PC-9 (cell line): ENCODE results near the gene AATF. TPM values are rescaled to one million over a fixed set of nuclear protein-coding genes. Genes with fewer than 3 reads are reported as not detected.

Experiments
- BruUV-seq: library from RNA; stranded (reverse); fragments of 400-500 nt; replicated peaks from 2 replicates; lab custom pipeline; 2021; lab: Mats Ljungman, UMichigan
- CTCF ChIA-PET: fragments of 300-600 bp; sonication (Branson Sonifier 250); formaldehyde crosslinking; loops from one replicate; lab custom pipeline; 2022; ENCODE audit warnings: antibody characterized with exemption; lab: Charles Lee
- POLR2A ChIA-PET: fragments of 300-600 bp; sonication (Branson Sonifier 250); formaldehyde crosslinking; loops from one replicate; lab custom pipeline; 2022; ENCODE audit warnings: antibody characterized with exemption; ENCODE audit not compliant: unreplicated experiment; lab: Charles Lee
- DNase-seq, 2 experiments: peaks; one replicate each; pipeline versions ENCODE4 v3.0.0 to v3.0.0-alpha.2; 2015 to 2022; ENCODE audit warnings: mixed read lengths in 1 of 2
- H2AFZ ChIP-seq: fragments of 200-600 bp; sonication (generic); 2 replicates; pipeline ENCODE4 v1.8.1; 2017; ENCODE audit warnings: antibody characterized with exemption
- H3F3A ChIP-seq: fragments of 200-600 bp; sonication (generic); 2 replicates; pipeline ENCODE4 v1.8.1; 2017; ENCODE audit warnings: antibody characterized with exemption, mild to moderate bottlenecking, low read depth; ENCODE audit not compliant: insufficient read depth
- H3K27ac ChIP-seq: fragments of 200-600 bp; sonication (generic); 2 replicates; pipeline ENCODE4 v1.6.1; 2016; ENCODE audit warnings: mixed run types
- H3K27me3 ChIP-seq: fragments of 200-600 bp; sonication (generic); 2 replicates; pipeline ENCODE4 v1.6.1; 2016; ENCODE audit warnings: low read depth, mixed run types; ENCODE audit not compliant: insufficient read depth
- H3K36me3 ChIP-seq: fragments of 200-600 bp; sonication (generic); 2 replicates; pipeline ENCODE4 v1.6.1; 2016; ENCODE audit warnings: low read depth, mixed run types
- H3K4me1 ChIP-seq: fragments of 200-600 bp; sonication (generic); replicated peaks from 2 replicates; pipeline ENCODE4 v1.6.1; 2016; ENCODE audit warnings: mixed run types; ENCODE audit not compliant: insufficient read depth
- H3K4me2 ChIP-seq: fragments of 200-600 bp; sonication (generic); 2 replicates; pipeline ENCODE4 v1.6.1; 2017; ENCODE audit warnings: mixed run types
- H3K4me3 ChIP-seq: fragments of 200-600 bp; sonication (generic); 2 replicates; pipeline ENCODE4 v1.6.1; 2016; ENCODE audit warnings: mixed run types
- H3K79me2 ChIP-seq: fragments of 200-600 bp; sonication (generic); 2 replicates; pipeline ENCODE4 v1.6.1; 2017; ENCODE audit warnings: low read depth, mixed run types
- H3K9me2 ChIP-seq: fragments of 200-600 bp; sonication (generic); 2 replicates; pipeline ENCODE4 v1.8.1; 2017; ENCODE audit warnings: mild to moderate bottlenecking; ENCODE audit not compliant: insufficient read depth
- H3K9me3 ChIP-seq: fragments of 200-600 bp; sonication (generic); 2 replicates; pipeline ENCODE4 v1.8.1; 2016; ENCODE audit warnings: low read depth; ENCODE audit not compliant: insufficient read depth
- H4K20me1 ChIP-seq: fragments of 200-600 bp; sonication (generic); 2 replicates; pipeline ENCODE4 v1.8.1; 2017; ENCODE audit not compliant: insufficient read depth
- EZH2 ChIP-seq: fragments of 200-600 bp; sonication (generic); IDR thresholded peaks from 2 replicates; pipeline ENCODE4 v1.8.0; 2017; ENCODE audit warnings: antibody characterized with exemption, low read depth
- intact Hi-C: fragments of 100-400 bp; cut with micrococcal nuclease; formaldehyde crosslinking; loops from one replicate; pipeline ENCODE4 v1.10.0; 2022; ENCODE audit not compliant: unreplicated experiment
- total RNA-seq: library from RNA; stranded (reverse); gene quantifications from 2 replicates; pipeline ENCODE4 v1.2.3, GENCODE V29; 2021
- TF ChIP-seq, protein P1 (sequence below): fragments of 200-600 bp; sonication (generic); conservative IDR thresholded peaks from 2 replicates; pipeline ENCODE4 v1.6.1; 2017; ENCODE audit warnings: mixed run types, antibody characterized with exemption, mild to moderate bottlenecking, moderate library complexity

Gene AATF
- total RNA-seq, 1 experiment from 2014 or later = 71.4 TPM

DNA sequence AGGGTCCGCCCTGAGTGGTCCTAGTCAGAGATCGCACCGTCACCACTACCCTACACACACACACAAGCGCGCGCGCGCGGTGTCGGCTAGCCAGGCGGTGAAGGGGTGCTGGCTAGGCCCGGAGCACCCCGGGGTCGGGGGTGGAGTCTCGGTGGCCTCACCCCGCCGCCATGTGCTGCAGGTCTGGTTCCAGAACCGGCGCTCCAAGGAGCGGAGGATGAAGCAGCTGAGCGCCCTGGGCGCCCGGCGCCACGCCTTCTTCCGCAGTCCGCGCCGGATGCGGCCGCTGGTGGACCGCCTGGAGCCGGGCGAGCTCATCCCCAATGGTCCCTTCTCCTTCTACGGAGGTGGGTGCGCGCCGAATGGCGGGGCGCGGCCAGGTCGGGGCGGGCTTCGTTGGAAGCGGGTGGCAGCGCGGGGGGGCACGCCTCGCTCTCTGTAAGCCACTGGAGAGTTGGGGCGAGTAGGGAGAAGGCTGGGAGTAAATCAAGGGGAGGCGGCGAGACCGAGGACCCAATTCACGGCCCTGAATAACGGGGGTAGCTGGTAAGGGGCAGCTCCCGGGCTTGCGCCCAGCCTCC, 6.6 kb upstream of the AATF start:
- no peak for TF ChIP-seq EZH2
- TF ChIP-seq, protein P1, sequence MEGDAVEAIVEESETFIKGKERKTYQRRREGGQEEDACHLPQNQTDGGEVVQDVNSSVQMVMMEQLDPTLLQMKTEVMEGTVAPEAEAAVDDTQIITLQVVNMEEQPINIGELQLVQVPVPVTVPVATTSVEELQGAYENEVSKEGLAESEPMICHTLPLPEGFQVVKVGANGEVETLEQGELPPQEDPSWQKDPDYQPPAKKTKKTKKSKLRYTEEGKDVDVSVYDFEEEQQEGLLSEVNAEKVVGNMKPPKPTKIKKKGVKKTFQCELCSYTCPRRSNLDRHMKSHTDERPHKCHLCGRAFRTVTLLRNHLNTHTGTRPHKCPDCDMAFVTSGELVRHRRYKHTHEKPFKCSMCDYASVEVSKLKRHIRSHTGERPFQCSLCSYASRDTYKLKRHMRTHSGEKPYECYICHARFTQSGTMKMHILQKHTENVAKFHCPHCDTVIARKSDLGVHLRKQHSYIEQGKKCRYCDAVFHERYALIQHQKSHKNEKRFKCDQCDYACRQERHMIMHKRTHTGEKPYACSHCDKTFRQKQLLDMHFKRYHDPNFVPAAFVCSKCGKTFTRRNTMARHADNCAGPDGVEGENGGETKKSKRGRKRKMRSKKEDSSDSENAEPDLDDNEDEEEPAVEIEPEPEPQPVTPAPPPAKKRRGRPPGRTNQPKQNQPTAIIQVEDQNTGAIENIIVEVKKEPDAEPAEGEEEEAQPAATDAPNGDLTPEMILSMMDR = no peak
- intact Hi-C loops = no loop called here
- peaks cover 47% of the 10 kb centered on the region for H3K79me2 ChIP-seq
- H3K27me3 ChIP-seq = no peaks in the 10 kb centered on the region
- no peaks in the 10 kb centered on the region for H3K9me2 ChIP-seq
- H3K4me3 ChIP-seq = no peak overlapping the region
- no peak overlapping the region for H2AFZ ChIP-seq
- ChIA-PET CTCF (no interaction called here), POLR2A (no interaction called here)
- H3K4me1 ChIP-seq = peaks cover 7% of the 10 kb centered on the region; the same call in 1 of the 2 replicates
- no peaks in the 10 kb centered on the region; the same call in 1 of the 2 replicates for H3K36me3 ChIP-seq
- H3K27ac ChIP-seq = no peak overlapping the region
- H3K9me3 ChIP-seq = no peaks in the 10 kb centered on the region
- H4K20me1 ChIP-seq = no peaks in the 10 kb centered on the region
- peaks cover 14% of the 10 kb centered on the region; the same call in 1 of the 2 replicates for H3F3A ChIP-seq
- no peak overlapping the region for H3K4me2 ChIP-seq
- no TSS peak for BruUV-seq
- no peak for DNase-seq

DNA sequence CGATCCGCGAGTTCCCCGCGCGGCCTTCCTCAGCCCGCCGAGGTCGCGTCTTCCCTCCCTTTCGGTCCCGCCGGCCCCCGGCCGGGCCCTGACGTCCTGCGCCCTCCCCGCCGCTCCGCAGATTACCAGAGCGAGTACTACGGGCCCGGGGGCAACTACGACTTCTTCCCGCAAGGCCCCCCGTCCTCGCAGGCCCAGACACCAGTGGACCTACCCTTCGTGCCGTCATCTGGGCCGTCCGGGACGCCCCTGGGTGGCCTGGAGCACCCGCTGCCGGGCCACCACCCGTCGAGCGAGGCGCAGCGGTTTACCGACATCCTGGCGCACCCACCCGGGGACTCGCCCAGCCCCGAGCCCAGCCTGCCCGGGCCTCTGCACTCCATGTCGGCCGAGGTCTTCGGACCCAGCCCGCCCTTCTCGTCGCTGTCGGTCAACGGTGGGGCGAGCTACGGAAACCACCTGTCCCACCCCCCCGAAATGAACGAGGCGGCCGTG, 6.1 kb upstream of the AATF start:
- peaks cover 41% of the 10 kb centered on the region for H3K79me2 ChIP-seq
- POLR2A ChIA-PET = no interaction called here
- H3K36me3 ChIP-seq = no peaks in the 10 kb centered on the region; the same call in 1 of the 2 replicates
- no peaks in the 10 kb centered on the region for H3K9me3 ChIP-seq
- H4K20me1 ChIP-seq = no peaks in the 10 kb centered on the region
- no peak overlapping the region for H3K4me2 ChIP-seq
- H3K27ac ChIP-seq = no peak overlapping the region
- H3K4me1 ChIP-seq = peaks cover 11% of the 10 kb centered on the region; the same call in 1 of the 2 replicates
- CTCF ChIA-PET = no interaction called here
- no peak for DNase-seq
- intact Hi-C loops = no loop called here
- H3K27me3 ChIP-seq = no peaks in the 10 kb centered on the region
- H3K4me3 ChIP-seq = no peak overlapping the region
- no peak for TF ChIP-seq EZH2
- TF ChIP-seq, protein P1 = no peak
- no TSS peak for BruUV-seq
- H3F3A ChIP-seq = peaks cover 18% of the 10 kb centered on the region
- H3K9me2 ChIP-seq = no peaks in the 10 kb centered on the region
- H2AFZ ChIP-seq = no peak overlapping the region

DNA sequence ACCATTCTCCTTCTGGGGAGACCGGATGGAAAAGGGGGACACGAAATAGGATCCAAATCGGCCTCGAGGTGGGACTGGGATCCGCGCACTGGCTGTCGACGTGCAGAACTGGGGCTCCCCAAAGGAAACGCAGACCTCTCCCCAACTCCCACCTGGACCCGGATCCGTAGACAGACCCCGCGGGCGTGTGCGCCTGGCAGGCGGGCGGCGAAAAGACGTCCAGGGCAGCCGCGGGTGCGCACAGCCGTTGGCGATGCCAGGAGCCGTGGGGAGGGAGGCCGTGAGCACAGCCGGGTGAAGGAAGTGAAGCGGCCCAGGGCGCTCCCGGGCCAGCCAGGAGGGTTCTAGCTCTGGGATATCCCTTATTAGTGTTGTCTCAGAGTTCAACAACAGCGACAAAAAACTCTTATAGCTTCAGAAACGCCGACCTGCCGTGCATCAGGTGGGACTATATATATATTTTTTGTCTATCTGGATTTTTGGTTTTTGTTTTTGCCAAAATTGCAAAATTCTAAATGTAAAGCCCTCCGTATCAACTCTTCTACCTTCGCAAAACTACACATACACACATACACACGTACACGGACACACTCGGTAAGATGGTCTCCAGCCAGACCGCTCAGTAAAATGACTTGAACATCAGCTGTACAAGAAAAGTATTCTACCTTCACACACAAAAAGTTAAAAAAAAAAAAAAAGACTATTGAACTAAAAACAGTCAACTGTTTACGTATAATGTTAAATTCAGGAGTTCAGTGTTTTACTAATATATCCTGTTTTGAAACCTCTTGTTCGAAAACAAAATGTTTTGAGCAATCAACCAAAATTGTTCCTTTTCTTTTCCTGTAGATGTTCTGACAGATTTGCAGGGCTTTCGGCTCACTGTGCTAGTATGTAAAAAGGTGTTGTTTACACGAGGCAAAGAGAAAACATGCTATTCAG, 5.2 kb upstream of the AATF start:
- Histone ChIP-seq H4K20me1 (no peaks in the 10 kb centered on the region), H3K36me3 (no peaks in the 10 kb centered on the region; the same call in 1 of the 2 replicates), H3K79me2 (peaks cover 33% of the 10 kb centered on the region), H3K9me2 (no peaks in the 10 kb centered on the region), H3F3A (peaks cover 24% of the 10 kb centered on the region), H3K27ac (no peak overlapping the region), H3K4me2 (no peak overlapping the region), H3K4me1 (peaks cover 17% of the 10 kb centered on the region; the same call in 1 of the 2 replicates), H2AFZ (no peak overlapping the region), H3K9me3 (no peaks in the 10 kb centered on the region), H3K4me3 (no peak overlapping the region), H3K27me3 (no peaks in the 10 kb centered on the region)
- CTCF ChIA-PET = no interaction called here
- POLR2A ChIA-PET = no interaction called here
- DNase-seq = no peak
- no TSS peak for BruUV-seq
- intact Hi-C loops = no loop called here
- no peak for TF ChIP-seq EZH2
- TF ChIP-seq, protein P1 = no peak
